Activated CD4-positive, alpha-beta T cell treated with anti-CD3 and anti-CD28 coated beads for 4 hours (primary cell): ENCODE results near the gene CDC42EP3.

Experiments
- DNase-seq, 2 donors: peaks; one replicate each; pipeline ENCODE4 v3.0.0-alpha.2; 2020

CDC42EP3 gene

GRCh38 chr2:37635504-37636380, 35.7 kb downstream of the CDC42EP3 start:
- DNase-seq = peak; percentile 71 to 75

GRCh38 chr2:37634914-37635503, 36.4 kb downstream of the CDC42EP3 start:
- DNase-seq = peak in 1 of 2 donors; percentile 51

DNA sequence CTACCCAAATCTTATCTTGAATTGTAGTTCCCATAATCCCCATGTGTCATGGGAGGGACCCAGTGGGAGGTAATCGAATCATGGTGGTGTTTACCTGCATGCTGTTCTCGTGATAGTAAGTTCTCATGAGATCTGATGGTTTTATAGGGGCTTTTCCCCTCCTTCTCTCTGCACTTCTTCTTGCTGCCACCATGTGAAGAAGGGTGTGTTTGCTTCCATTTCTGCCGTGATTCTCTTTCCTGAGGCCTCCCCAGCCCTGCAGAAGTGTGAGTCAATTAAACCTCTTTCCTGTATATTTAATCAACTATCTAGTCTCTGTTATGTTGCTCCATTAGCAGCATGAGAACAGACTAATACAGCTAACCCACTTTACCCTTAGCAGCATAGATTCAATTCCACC, 37.6 kb downstream of the CDC42EP3 start:
- no peak for DNase-seq

GRCh38 chr2:37633234-37633633, 38.2 kb downstream of the CDC42EP3 start:
- DNase-seq = no peak

DNA sequence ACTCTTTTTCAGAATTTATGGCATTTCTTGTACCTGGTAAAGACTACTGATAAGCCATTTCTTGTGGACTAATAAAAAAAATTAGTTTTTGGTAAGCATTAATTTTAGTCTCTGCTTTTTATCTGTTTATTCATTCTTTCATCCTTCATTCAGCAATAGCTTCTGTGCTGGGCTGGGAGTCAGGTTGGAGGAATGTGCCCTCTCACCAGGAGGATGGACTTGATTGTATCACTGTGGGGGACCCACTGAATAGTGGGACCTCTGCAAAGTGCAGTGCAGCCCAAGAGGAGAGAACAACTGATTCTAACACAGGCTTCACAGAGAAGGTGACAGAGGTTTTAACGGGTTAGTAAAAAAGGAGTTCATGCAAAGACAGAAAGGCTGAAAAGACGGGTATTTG, 39.1 kb downstream of the CDC42EP3 start:
- DNase-seq = no peak

- no peak for DNase-seq
These were observed 39.7 kb downstream of the CDC42EP3 start for GRCh38 chr2:37631698-37632097.

DNA sequence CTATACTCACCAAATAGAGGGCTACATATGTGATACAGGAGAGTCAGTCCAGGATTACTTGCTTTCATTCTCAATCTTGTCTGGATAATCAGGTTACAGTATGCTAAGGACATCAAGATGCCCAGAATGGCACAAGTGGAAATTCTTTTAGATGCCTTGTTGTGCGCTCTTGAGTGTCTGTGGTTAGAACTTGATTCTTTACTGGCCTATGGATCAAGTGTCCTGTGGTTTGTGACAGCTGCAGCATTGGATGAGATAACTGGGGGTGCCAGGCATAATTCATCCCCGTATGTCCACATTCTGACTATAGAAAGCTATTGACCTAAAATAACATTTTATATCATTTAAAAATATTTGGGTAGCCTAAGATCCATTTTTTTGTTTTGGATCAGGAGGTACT, 40.1 kb downstream of the CDC42EP3 start:
- DNase-seq = no peak

- no peak for DNase-seq
These were observed 40.7 kb downstream of the CDC42EP3 start for GRCh38 chr2:37630776-37631175.

GRCh38 chr2:37630301-37630700, 41.1 kb downstream of the CDC42EP3 start:
- no peak for DNase-seq

GRCh38 chr2:37629529-37629928, 41.9 kb downstream of the CDC42EP3 start:
- DNase-seq = no peak

DNA sequence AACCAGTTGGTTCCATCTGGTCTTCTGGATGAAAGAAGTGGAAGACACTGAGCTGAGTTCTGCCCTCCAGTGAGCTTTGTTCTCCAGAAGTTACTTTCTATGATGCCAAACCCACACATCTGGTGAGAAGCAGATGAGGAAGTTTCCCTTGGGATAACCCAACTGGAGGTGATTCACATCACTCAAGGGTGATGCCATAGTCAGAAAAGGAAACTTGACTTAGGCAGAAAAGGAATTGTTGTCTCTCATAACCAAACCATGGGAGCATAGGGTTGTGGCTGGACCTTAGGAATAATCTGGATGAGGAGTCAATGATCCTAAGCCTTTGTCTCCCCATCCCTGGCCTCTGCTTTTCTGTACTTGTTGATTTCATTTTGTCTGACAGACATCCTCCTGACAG, 43.7 kb downstream of the CDC42EP3 start:
- no peak for DNase-seq

GRCh38 chr2:37625796-37626571, 45.5 kb downstream of the CDC42EP3 start:
- DNase-seq = peak; percentile 65

- DNase-seq = no peak
These were observed 46.3 kb downstream of the CDC42EP3 start for GRCh38 chr2:37625156-37625555.

DNA sequence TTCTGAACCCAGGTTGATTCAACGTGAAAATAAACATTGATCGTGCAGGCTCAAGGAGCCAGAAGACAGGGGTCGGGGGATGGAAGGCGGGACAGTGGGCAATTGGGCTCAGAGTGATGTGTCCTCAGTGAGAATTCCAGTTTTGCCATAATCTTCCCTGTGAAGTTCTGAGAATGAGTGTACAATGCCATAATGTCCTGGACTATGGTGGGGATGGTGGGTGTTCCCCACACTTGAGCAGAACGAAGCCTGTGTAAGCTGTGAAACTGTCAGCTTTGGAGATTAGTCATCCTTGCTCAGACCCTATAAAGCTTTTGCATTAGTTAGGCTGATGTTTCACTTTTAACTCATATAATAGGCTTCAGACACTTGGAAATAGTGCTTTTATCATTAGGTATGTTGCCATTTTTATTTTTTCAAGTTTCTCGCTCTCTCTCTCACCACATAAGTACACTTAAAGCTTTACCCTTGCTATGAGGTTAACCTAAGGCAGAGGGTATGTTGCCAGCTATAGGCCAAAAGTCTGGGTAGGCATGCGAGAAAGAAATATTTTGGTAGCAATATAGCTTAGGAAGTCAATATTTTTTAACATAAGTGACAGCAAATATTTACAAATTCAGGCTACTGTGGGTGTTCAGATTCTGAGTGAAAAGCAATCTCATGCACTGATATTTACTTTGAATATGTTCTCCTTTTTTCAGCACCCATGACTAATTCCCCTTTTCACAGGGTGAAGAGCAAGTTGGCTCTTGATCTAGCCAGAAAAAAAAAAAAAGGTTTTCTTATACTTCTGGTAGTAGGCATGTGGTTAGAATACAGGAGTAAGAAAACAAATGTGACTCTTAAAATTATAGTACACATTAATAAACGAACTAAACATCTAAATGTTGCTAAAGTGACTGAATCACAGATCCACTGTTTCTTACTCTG, 47.2 kb downstream of the CDC42EP3 start:
- peak in 1 of 2 donors; percentile 32 for DNase-seq

GRCh38 chr2:37623406-37623805, 48.0 kb downstream of the CDC42EP3 start:
- no peak for DNase-seq

- no peak for DNase-seq
These were observed 48.9 kb downstream of the CDC42EP3 start for GRCh38 chr2:37622450-37623100.

DNA sequence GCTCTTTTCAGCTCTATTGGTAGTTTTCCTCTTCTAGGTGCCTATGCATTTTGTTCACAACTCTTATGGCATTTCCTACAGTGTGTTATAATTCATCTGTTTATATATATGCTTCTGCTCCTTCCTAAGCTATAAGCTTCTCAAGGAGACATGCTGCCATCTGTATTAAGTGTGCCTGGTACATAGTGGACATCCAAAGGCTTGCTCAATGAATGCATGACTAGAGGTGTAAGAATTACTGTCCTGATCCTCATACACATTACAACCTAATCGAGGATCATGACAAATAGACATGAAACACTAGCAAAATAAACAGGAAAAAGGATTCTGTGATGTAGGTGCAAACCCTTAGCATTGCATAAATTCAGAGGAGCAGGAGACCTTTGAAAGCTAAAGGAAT, 50.2 kb downstream of the CDC42EP3 start:
- no peak for DNase-seq

DNA sequence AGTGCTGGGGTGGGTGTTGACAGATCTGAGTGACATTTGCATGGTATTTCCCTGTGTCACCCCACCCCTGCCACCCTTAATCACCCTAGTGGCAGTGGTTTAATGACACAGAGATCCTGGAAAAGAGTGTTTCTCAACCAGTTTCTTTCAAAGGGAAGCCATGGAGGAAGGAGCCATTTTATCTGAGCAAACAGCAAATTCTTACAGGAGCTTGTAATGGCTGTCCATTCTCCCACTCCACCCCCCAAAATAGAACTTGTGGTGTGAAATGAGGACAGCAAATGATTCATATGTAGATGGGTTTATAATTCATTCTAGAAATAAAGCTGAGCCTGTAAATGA, 51.5 kb downstream of the CDC42EP3 start:
- no peak for DNase-seq

DNA sequence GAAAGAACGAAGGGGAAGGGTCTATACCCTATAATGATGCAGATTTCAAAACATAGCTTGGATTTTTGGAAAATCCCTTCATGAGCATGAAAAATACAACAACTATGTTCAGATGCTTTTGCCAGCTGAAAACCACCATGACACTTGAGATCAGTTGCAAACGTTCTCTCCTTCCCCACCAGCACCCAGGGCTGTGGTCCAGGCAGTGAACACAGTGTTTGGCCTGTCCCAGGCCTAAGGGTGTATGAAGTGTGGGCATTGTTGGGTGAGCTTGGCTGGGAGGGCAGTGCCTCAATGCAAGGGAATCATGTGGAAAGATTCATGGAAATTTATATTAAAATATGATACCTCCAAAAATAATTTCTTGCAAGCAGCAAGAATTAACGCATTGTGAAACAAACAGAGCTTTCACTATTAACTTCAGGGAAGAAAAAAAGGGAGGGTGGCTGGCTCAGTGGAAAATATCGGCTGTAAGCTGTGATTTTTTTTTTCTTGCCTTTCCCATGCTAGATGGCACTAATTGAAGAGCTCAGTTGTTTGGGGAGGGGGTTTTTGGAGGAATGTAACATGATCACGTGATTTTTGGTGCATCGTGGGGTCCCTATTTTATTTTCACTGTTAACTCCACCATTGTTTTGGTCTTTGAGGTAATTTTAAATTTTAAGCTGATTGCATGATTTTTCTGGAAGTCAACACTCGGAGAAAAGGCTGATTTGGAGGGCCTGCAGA, 52.0 kb downstream of the CDC42EP3 start:
- DNase-seq = no peak

GRCh38 chr2:37618326-37618725, 53.1 kb downstream of the CDC42EP3 start:
- DNase-seq = no peak

DNA sequence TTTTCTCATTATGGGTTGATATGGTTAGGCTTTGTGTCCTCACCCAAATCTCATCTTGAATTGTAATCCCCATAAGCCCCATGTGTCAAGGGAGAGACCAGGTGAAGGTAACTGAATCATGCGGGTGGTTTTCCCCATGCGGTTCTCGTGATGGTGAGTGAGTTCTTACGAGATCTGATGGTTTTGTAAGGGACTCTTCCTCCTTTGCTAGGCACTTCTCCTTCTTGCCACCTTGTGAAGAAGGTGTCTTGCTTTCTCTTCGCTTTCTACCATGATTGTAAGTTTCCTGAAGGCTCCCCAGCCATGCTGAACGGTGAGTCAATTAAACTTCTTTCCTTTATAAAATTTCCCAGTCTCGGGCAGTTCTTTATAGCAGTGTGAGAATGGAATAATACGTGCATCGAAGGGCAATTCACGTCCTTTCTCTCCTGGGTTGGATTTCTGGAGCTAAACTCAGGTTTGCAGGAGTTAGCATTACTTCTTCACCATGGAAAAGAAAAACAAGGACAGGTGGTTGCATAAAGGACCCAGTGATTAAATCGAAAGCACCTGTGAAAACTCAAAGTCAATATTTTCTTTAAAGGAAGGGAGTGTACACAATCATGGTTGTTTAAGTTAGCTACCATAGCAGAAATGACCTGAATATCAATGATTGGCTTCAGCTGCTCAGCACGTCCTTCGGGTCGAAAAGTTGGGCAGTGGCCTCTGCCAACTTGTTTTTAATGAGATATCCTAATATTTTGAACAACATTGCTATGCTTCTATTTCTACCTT, 54.1 kb downstream of the CDC42EP3 start:
- DNase-seq = no peak
